ENCODE measurements around the gene MPDU1.
"Not testable (repeated sequence)": the region's sequence is repeated elsewhere in the genome, so short reads cannot be mapped to it uniquely, and the experiment has no call there.

MPDU1 gene

DNA sequence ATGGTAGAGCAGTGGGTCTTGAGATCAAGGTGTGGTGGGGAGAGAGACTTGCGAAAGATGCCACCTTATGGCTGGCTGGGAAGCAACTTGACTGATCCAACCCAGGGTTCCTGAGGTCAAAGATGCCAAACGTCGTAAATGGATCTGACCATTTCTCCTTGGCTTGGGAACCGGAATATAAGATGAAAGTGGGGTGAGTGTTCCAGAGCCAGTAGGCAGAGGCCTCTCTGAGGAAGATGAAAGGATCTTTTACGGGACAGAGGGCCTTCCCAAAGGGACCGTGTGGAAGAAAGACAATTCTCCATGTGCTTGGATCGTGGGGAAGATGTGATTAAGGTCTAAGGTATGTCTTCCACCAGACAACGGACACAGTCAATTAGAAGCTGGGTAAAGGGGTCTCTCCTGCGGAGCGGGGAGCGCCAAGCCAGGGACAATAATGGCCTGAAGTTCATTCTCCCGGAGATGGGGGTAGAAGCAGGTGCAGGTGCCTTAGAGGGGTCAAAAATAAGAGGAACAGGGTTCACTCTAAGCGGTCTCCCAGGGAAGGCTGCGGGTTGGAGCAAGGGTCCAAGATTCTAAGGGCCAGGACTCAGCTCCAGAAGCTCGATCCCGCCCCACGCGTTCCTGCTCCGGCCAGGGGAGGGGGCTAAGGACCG, 30.2 kb downstream of the MPDU1 start:
- no peak for DNase-seq (ENCODE audit: extremely low read depth, low read depth)

DNA sequence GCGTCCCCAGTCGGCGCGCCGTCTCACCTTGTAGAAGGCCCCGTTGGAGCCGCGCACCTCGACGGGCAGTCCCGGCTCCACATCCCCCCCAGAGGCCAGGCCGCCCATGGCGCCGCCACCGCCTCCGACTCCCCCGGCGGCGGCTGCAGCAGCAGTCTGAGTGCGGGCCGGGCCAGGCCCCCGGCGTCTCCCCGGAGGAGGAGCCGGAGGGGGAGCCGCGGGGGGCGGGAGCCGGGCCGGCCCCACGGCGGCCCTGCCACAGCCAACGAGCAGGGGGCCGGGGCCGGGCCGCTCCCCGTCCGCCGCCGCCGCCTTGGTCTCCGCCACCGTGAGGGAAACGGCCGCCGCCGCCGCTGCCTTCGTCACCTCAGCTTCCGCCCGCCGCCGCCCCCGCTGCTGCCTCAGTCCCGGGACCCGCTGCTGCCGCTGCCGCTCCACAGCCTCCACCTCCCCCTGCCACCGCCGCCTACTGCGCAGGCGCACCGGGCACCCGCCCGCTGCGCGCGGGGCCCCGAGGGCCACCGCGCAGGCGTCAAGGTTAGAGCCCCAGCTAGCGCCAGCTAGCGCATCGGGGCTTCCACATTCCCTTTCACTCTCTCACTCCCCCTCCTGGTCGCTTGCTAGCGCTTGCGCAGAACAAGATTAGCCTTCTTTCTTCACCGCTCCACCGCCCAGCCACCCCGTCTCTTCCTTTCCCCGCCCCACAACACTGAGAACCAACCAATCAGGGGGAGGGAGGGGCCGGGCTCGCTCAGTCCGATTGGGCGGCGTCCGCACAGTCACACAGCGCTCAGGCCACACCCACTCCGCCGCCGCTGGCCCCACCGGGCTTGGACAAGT, 31.0 kb downstream of the MPDU1 start, which contains the start of gene FXR2:
Gene FXR2 (minus strand): TSS at position 473 of the 840 bp plus-strand sequence. CDS start 365 bp downstream, at position 108.
- peak; percentile 100 for DNase-seq (ENCODE audit: extremely low read depth, low read depth)
- TF ChIP-seq, protein P1, sequence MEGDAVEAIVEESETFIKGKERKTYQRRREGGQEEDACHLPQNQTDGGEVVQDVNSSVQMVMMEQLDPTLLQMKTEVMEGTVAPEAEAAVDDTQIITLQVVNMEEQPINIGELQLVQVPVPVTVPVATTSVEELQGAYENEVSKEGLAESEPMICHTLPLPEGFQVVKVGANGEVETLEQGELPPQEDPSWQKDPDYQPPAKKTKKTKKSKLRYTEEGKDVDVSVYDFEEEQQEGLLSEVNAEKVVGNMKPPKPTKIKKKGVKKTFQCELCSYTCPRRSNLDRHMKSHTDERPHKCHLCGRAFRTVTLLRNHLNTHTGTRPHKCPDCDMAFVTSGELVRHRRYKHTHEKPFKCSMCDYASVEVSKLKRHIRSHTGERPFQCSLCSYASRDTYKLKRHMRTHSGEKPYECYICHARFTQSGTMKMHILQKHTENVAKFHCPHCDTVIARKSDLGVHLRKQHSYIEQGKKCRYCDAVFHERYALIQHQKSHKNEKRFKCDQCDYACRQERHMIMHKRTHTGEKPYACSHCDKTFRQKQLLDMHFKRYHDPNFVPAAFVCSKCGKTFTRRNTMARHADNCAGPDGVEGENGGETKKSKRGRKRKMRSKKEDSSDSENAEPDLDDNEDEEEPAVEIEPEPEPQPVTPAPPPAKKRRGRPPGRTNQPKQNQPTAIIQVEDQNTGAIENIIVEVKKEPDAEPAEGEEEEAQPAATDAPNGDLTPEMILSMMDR (IDR thresholded peaks at IDR 0.05; ENCODE audit: low read depth, low read length) = peak; percentile 66

More for the DNA sequence above, 30.2 kb downstream of the MPDU1 start:
- TF ChIP-seq, protein P1 (IDR thresholded peaks at IDR 0.05; ENCODE audit: low read depth, low read length) = no peak

- DNase-seq (ENCODE audit: extremely low read depth, low read depth) = no peak
Observed at GRCh38 chr17:7615265-7615747, 31.7 kb downstream of the MPDU1 start.

DNA sequence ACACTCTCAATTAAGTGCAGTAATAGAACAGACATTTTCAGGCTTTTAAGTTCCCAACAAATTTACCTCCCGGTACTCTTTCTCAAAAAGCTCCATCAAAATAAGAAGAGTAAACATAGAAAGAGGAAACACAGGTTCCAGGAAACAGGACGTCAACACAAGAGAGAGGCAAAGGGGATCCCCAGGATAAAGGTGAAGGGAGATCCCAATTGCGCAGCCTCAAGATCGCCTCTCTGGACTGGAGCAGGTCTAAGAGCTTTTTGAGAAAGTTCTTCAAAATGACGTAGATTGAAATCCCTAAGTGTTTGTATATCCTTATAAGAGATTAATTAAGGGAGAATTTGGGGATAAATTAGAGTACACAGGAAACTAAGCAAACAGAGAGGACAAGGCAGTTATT, 35.0 kb downstream of the MPDU1 start:
- TF ChIP-seq, protein P1 (IDR thresholded peaks at IDR 0.05; ENCODE audit: low read depth, low read length) = no peak
- DNase-seq (ENCODE audit: extremely low read depth, low read depth) = no peak

More at GRCh38 chr17:7615265-7615747, 31.7 kb downstream of the MPDU1 start:
- TF ChIP-seq, protein P1 (IDR thresholded peaks at IDR 0.05; ENCODE audit: low read depth, low read length) = no peak

- TF ChIP-seq, protein P1 (IDR thresholded peaks at IDR 0.05; ENCODE audit: low read depth, low read length) = no peak
- no peak for DNase-seq (ENCODE audit: extremely low read depth, low read depth)
Observed at GRCh38 chr17:7620835-7621234, 37.2 kb downstream of the MPDU1 start.

GRCh38 chr17:7623661-7624060, 40.0 kb downstream of the MPDU1 start:
- DNase-seq (ENCODE audit: extremely low read depth, low read depth) = no peak
- TF ChIP-seq, protein P1 (IDR thresholded peaks at IDR 0.05; ENCODE audit: low read depth, low read length) = no peak

GRCh38 chr17:7625749-7626148, 42.1 kb downstream of the MPDU1 start:
- DNase-seq (ENCODE audit: extremely low read depth, low read depth) = not testable (repeated sequence)
